ENCODE measurements around the gene ACSS1.

ACSS1 gene

DNA sequence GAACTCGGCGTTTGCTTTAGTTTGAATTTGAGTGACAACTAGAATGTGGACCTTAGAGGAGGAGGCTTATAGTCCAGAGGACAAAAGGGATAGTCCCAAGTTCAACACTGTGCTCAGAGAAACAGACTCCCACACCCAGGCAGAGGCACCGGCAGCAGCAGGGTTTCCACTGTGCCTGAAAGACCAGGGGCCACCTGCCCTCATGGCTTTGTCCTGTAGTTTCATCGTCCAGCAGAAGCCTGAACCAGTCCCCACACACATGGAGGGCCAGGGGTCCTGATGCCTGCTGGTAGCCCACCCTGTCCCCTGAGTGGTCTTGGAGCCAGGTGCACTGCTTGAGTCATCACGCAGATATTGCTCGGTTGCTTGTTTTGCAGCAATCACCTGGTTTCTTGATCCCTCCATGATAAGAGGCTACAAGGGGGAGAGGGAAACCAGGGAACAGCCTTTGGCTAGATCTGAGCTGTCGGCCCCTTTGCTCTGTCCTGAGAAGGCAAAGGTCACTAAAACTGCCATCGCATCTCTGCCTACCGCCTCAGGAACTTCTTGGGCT is 7.2 kb upstream of the ACSS1 start:
- TF ChIP-seq PPARA (CRISPR knock-in tag; IDR thresholded peaks at IDR 0.05; ENCODE audit: borderline replicate concordance) (no peak), ARNTL (CRISPR knock-in tag; IDR thresholded peaks at IDR 0.05; ENCODE audit: borderline replicate concordance, low read depth) (no peak), ISL1 (CRISPR knock-in tag; IDR thresholded peaks at IDR 0.05) (no peak), SNAI2 (CRISPR knock-in tag; IDR thresholded peaks at IDR 0.05) (no peak), TCF4 (CRISPR knock-in tag; IDR thresholded peaks at IDR 0.05; ENCODE audit: borderline replicate concordance) (no peak), ZFP3 (CRISPR knock-in tag; IDR thresholded peaks at IDR 0.05) (no peak), BACH2 (CRISPR knock-in tag; IDR thresholded peaks at IDR 0.05; ENCODE audit: borderline replicate concordance) (no peak), ZNF70 (CRISPR knock-in tag; IDR thresholded peaks at IDR 0.05) (no peak), GLIS3 (CRISPR knock-in tag; IDR thresholded peaks at IDR 0.05) (no peak), OSR1 (CRISPR knock-in tag; IDR thresholded peaks at IDR 0.05) (no peak), ZNF8 (CRISPR knock-in tag; IDR thresholded peaks at IDR 0.05) (no peak), ESRRG (CRISPR knock-in tag; IDR thresholded peaks at IDR 0.05) (no peak), ZC3H10 (CRISPR knock-in tag; IDR thresholded peaks at IDR 0.05) (no peak), ZFP30 (CRISPR knock-in tag; IDR thresholded peaks at IDR 0.05) (no peak), RARB (CRISPR knock-in tag; IDR thresholded peaks at IDR 0.05) (no peak), ZNF565 (CRISPR knock-in tag; conservative IDR thresholded peaks at IDR 0.05; ENCODE audit: low read depth) (no peak)
- TF ChIP-seq, protein P1, sequence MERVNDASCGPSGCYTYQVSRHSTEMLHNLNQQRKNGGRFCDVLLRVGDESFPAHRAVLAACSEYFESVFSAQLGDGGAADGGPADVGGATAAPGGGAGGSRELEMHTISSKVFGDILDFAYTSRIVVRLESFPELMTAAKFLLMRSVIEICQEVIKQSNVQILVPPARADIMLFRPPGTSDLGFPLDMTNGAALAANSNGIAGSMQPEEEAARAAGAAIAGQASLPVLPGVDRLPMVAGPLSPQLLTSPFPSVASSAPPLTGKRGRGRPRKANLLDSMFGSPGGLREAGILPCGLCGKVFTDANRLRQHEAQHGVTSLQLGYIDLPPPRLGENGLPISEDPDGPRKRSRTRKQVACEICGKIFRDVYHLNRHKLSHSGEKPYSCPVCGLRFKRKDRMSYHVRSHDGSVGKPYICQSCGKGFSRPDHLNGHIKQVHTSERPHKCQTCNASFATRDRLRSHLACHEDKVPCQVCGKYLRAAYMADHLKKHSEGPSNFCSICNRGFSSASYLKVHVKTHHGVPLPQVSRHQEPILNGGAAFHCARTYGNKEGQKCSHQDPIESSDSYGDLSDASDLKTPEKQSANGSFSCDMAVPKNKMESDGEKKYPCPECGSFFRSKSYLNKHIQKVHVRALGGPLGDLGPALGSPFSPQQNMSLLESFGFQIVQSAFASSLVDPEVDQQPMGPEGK (CRISPR knock-in tag; IDR thresholded peaks at IDR 0.05; ENCODE audit: borderline replicate concordance) = no peak
- TF ChIP-seq, protein P2, sequence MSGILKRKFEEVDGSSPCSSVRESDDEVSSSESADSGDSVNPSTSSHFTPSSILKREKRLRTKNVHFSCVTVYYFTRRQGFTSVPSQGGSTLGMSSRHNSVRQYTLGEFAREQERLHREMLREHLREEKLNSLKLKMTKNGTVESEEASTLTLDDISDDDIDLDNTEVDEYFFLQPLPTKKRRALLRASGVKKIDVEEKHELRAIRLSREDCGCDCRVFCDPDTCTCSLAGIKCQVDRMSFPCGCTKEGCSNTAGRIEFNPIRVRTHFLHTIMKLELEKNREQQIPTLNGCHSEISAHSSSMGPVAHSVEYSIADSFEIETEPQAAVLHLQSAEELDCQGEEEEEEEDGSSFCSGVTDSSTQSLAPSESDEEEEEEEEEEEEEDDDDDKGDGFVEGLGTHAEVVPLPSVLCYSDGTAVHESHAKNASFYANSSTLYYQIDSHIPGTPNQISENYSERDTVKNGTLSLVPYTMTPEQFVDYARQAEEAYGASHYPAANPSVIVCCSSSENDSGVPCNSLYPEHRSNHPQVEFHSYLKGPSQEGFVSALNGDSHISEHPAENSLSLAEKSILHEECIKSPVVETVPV (CRISPR knock-in tag; IDR thresholded peaks at IDR 0.05) = no peak
- TF ChIP-seq, protein P3, sequence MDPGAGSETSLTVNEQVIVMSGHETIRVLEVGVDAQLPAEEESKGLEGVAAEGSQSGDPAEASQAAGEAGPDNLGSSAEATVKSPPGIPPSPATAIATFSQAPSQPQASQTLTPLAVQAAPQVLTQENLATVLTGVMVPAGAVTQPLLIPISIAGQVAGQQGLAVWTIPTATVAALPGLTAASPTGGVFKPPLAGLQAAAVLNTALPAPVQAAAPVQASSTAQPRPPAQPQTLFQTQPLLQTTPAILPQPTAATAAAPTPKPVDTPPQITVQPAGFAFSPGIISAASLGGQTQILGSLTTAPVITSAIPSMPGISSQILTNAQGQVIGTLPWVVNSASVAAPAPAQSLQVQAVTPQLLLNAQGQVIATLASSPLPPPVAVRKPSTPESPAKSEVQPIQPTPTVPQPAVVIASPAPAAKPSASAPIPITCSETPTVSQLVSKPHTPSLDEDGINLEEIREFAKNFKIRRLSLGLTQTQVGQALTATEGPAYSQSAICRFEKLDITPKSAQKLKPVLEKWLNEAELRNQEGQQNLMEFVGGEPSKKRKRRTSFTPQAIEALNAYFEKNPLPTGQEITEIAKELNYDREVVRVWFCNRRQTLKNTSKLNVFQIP (CRISPR knock-in tag; IDR thresholded peaks at IDR 0.05; ENCODE audit: borderline replicate concordance, low read depth) = no peak
- ATAC-seq = no peak

DNA sequence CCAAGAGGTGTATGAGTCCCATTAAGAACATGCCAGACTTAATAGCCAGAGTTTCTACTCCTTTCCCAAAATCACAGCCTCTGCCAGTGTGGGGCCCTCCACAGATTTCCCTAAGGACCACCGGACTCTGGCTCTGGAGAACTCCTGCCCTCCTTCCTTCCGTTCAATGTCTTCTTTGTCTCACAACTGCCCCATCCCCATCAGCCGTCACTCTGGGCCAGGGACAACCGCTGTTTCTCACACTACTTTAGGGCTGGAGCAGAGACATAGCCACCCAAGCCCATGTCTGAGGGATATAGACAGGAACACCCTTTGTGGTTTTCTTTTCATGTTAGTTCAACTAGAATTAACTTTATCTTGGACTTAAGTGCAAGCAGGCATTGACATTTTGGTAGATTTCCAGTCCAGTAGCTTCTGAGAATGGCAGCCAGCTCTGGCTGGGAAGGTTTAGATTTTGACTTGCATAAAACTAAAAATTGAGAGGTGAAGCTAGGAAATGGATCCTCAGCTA is 6.7 kb upstream of the ACSS1 start:
- no peak for ATAC-seq
- TF ChIP-seq ZNF8 (CRISPR knock-in tag; IDR thresholded peaks at IDR 0.05) (no peak), OSR1 (CRISPR knock-in tag; IDR thresholded peaks at IDR 0.05) (no peak), ESRRG (CRISPR knock-in tag; IDR thresholded peaks at IDR 0.05) (no peak), ARNTL (CRISPR knock-in tag; IDR thresholded peaks at IDR 0.05; ENCODE audit: borderline replicate concordance, low read depth) (no peak), CSDC2 (CRISPR knock-in tag; IDR thresholded peaks at IDR 0.05) (no peak)

DNA sequence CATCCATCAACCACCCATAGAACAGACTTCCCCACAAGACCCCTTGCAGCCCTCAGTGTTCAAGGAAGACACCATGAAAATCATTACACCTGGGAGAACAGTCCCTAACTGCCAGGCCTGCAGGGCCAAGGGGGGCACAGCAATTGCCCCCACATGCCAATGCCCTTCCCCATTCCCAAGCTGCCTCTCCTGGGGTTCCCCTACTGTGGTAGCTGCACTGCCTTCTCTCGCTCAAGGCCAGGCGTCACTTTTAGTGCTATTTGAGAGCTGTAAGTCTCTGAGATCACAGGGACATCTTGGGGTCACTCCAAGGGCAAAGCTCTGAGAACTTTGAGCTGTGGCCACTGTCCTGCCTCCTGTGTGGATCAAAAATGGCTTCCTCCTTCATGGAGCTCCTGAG is 6.0 kb upstream of the ACSS1 start:
- ATAC-seq = no peak

More for the DNA sequence above, 6.0 kb upstream of the ACSS1 start:
- no peak for TF ChIP-seq PPARA (CRISPR knock-in tag; IDR thresholded peaks at IDR 0.05; ENCODE audit: borderline replicate concordance)
- TF ChIP-seq ZNF565 (CRISPR knock-in tag; conservative IDR thresholded peaks at IDR 0.05; ENCODE audit: low read depth) = no peak
- TF ChIP-seq GLIS3 (CRISPR knock-in tag; IDR thresholded peaks at IDR 0.05) = no peak
- TF ChIP-seq ESRRG (CRISPR knock-in tag; IDR thresholded peaks at IDR 0.05) = no peak
- TF ChIP-seq ZNF8 (CRISPR knock-in tag; IDR thresholded peaks at IDR 0.05) = no peak
- TF ChIP-seq OSR1 (CRISPR knock-in tag; IDR thresholded peaks at IDR 0.05) = no peak
- no peak for TF ChIP-seq RARB (CRISPR knock-in tag; IDR thresholded peaks at IDR 0.05)
- no peak for TF ChIP-seq ZFP3 (CRISPR knock-in tag; IDR thresholded peaks at IDR 0.05)
- TF ChIP-seq, protein P2 (CRISPR knock-in tag; IDR thresholded peaks at IDR 0.05) = no peak
- no peak for TF ChIP-seq CSDC2 (CRISPR knock-in tag; IDR thresholded peaks at IDR 0.05)
- TF ChIP-seq BACH2 (CRISPR knock-in tag; IDR thresholded peaks at IDR 0.05; ENCODE audit: borderline replicate concordance) = no peak
- TF ChIP-seq ZC3H10 (CRISPR knock-in tag; IDR thresholded peaks at IDR 0.05) = no peak
- TF ChIP-seq, protein P4, sequence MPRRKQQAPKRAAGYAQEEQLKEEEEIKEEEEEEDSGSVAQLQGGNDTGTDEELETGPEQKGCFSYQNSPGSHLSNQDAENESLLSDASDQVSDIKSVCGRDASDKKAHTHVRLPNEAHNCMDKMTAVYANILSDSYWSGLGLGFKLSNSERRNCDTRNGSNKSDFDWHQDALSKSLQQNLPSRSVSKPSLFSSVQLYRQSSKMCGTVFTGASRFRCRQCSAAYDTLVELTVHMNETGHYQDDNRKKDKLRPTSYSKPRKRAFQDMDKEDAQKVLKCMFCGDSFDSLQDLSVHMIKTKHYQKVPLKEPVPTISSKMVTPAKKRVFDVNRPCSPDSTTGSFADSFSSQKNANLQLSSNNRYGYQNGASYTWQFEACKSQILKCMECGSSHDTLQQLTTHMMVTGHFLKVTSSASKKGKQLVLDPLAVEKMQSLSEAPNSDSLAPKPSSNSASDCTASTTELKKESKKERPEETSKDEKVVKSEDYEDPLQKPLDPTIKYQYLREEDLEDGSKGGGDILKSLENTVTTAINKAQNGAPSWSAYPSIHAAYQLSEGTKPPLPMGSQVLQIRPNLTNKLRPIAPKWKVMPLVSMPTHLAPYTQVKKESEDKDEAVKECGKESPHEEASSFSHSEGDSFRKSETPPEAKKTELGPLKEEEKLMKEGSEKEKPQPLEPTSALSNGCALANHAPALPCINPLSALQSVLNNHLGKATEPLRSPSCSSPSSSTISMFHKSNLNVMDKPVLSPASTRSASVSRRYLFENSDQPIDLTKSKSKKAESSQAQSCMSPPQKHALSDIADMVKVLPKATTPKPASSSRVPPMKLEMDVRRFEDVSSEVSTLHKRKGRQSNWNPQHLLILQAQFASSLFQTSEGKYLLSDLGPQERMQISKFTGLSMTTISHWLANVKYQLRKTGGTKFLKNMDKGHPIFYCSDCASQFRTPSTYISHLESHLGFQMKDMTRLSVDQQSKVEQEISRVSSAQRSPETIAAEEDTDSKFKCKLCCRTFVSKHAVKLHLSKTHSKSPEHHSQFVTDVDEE (CRISPR knock-in tag; IDR thresholded peaks at IDR 0.05) = no peak

All from SK-N-SH treated with all-trans-retinoic acid at 6 μM for 48 hours (cell line).